ENCODE results near the gene MST1. TPM values are rescaled to one million over a fixed set of nuclear protein-coding genes. Genes with fewer than 3 reads are reported as not detected.
A peak's percentile ranks its signal among the peaks of the same experiment; 100 is the strongest.

Gene MST1
- total and polyA plus RNA-seq, 2 of the 8 experiments (the other 6 are each of a cell fraction or from before 2014, with no cell fraction given): 6.2 to 9.5 TPM

GRCh38 chr3:49715611-49716121, 26.4 kb upstream of the MST1 start:
- Histone ChIP-seq H3K27me3 (replicated peaks in 1 of 4; ENCODE audit: control insufficient read depth in 3 of 4, extremely low read depth in 1 of 4, insufficient read depth in 3 of 4, low read length in 3 of 4) (no peaks in the 10 kb centered on the region), H3K9ac (replicated peaks in 1 of 4; ENCODE audit: extremely low read depth in 1 of 4, low read depth in 3 of 4, low read length in 3 of 4) (no peak overlapping the region), H2BK12ac (ENCODE audit: low read depth, low read length) (no peak overlapping the region), H3K23me2 (ENCODE audit: low read depth, low read length) (peaks cover 9% of the 10 kb centered on the region; the same call in 1 of the 2 replicates), H3K4me2 (ENCODE audit: insufficient read depth in 1 of 2, low read depth in 2 of 2, low read length in 2 of 2) (no peak overlapping the region), H2BK120ac (replicated peaks; ENCODE audit: low read depth, low read length) (no peak overlapping the region), H3K4me1 (replicated peaks in 1 of 4; ENCODE audit: control insufficient read depth in 3 of 4, insufficient read depth in 4 of 4, low read length in 3 of 4) (peaks cover 0 to 12% (median 9%) of the 10 kb centered on the region in 4 experiments; a peak in 5 of 7 replicates), H3K36me3 (ENCODE audit: control insufficient read depth in 2 of 4, insufficient read depth in 4 of 4, low read length in 3 of 4) (no peaks in the 10 kb centered on the region; a peak in 1 of 8 replicates), H3K56ac (replicated peaks; ENCODE audit: insufficient read length, low read depth, low read length) (no peak overlapping the region), H3K79me2 (ENCODE audit: control insufficient read depth in 1 of 2, insufficient read depth in 2 of 2, low read length in 2 of 2) (no peaks in the 10 kb centered on the region), H3K18ac (ENCODE audit: extremely low read depth, low read length) (no peak overlapping the region), H3K4ac (replicated peaks; ENCODE audit: insufficient read length, low read depth, low read length) (no peak overlapping the region), H3K23ac (ENCODE audit: insufficient read length) (no peak overlapping the region), H4K8ac (ENCODE audit: extremely low read depth, insufficient read depth, low read length) (no peak overlapping the region; the same call in 1 of the 2 replicates), H2AFZ (ENCODE audit: low read length) (no peak overlapping the region), H2BK20ac (ENCODE audit: low read length) (no peak overlapping the region), H3K9me3 (ENCODE audit: insufficient read depth in 2 of 2, low read depth in 1 of 2, low read length in 1 of 2) (no peaks in the 10 kb centered on the region), H3K27ac (ENCODE audit: low read depth, low read length) (no peak overlapping the region), H3K14ac (ENCODE audit: insufficient read length) (no peak overlapping the region), H3K4me3 (ENCODE audit: extremely low read depth in 1 of 4, insufficient read depth in 2 of 4, low read depth in 3 of 4, low read length in 4 of 4) (no peak overlapping the region), H2BK15ac (ENCODE audit: low read length) (no peak overlapping the region), H2AK5ac (ENCODE audit: low read depth, low read length) (no peak overlapping the region), H4K20me1 (replicated peaks in 1 of 2; ENCODE audit: control insufficient read depth in 1 of 2, insufficient read depth in 2 of 2, low read length in 2 of 2) (peaks cover under 1 to 13% of the 10 kb centered on the region in 2 experiments), H2BK5ac (ENCODE audit: low read depth, low read length) (no peak overlapping the region), H3K79me1 (ENCODE audit: low read depth, low read length) (no peaks in the 10 kb centered on the region), H4K91ac (replicated peaks; ENCODE audit: insufficient read length, low read length) (no peak overlapping the region), H4K5ac (ENCODE audit: insufficient read length, low read depth, low read length) (no peak overlapping the region)
- TF ChIP-seq E2F6 (IDR thresholded peaks at IDR 0.05): no peak
- peak in 1 of 2 experiments; percentile 12; a peak in 1 of 3 replicates for TF ChIP-seq POLR2A (IDR thresholded peaks at IDR 0.05; ENCODE audit: control extremely low read depth in 1 of 2, low read depth in 2 of 2, low read length in 2 of 2)
- no peak for DNase-seq (ENCODE audit: low read depth in 1 of 2, low spot score in 2 of 2)
- POLR2A ChIA-PET (ENCODE audit: partially characterized antibody): interaction anchor here (0.9 to 7.3 kb wide), 6 partner anchors 8 to 152 kb away, joined by 3 to 57 read pairs (median 3); partner anchors contain the start of gene GMPPB
- FAIRE-seq: no peak
- CTCF ChIA-PET (ENCODE audit: partially characterized antibody): interaction anchor here (0.5 to 7.8 kb wide), 3 partner anchors 13 to 190 kb away, joined by 3 to 127 read pairs (median 3); no protein-coding TSS in a partner anchor
- WGBS, 2 experiments (ENCODE audit: extremely low coverage in 1 of 2, insufficient coverage in 1 of 2, insufficient read length in 1 of 2, insufficient replicate concordance in 2 of 2, low coverage in 1 of 2, low lambda C conversion rate in 2 of 2, missing lambda C conversion rate in 1 of 2): 88% methylated on average over 13 of the region's 13 CpGs; no CpG with 5 or more reads in 1 of the 2 experiments
